Measurements from ENCODE around the gene C22orf31.

DNA sequence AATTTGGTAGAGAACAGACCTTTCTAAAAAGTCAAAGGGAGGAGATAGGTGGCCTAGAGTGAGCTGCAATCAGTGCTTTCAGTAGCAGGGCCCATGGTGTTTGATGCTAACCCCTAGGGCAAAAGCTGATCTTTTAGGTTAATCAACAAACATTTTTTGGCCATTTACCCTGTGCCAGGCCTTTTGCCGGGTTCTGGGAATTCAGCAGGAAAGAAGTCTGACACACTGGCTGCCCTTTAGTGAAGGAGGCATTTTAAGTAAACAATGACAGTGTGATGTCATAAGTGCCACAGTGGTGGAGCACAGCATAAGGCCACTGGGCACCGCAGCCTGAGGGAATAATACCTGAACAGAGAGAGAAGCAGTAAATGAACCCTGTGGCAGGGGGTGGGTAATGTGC, 29.0 kb downstream of the C22orf31 start:
- TF ChIP-seq, protein P1, sequence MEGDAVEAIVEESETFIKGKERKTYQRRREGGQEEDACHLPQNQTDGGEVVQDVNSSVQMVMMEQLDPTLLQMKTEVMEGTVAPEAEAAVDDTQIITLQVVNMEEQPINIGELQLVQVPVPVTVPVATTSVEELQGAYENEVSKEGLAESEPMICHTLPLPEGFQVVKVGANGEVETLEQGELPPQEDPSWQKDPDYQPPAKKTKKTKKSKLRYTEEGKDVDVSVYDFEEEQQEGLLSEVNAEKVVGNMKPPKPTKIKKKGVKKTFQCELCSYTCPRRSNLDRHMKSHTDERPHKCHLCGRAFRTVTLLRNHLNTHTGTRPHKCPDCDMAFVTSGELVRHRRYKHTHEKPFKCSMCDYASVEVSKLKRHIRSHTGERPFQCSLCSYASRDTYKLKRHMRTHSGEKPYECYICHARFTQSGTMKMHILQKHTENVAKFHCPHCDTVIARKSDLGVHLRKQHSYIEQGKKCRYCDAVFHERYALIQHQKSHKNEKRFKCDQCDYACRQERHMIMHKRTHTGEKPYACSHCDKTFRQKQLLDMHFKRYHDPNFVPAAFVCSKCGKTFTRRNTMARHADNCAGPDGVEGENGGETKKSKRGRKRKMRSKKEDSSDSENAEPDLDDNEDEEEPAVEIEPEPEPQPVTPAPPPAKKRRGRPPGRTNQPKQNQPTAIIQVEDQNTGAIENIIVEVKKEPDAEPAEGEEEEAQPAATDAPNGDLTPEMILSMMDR (tag by site-specific recombination; IDR thresholded peaks at IDR 0.05), result no peak
- TF ChIP-seq ZNF335 (tag by site-specific recombination; conservative IDR thresholded peaks at IDR 0.05), result no peak
- TF ChIP-seq, protein P2, sequence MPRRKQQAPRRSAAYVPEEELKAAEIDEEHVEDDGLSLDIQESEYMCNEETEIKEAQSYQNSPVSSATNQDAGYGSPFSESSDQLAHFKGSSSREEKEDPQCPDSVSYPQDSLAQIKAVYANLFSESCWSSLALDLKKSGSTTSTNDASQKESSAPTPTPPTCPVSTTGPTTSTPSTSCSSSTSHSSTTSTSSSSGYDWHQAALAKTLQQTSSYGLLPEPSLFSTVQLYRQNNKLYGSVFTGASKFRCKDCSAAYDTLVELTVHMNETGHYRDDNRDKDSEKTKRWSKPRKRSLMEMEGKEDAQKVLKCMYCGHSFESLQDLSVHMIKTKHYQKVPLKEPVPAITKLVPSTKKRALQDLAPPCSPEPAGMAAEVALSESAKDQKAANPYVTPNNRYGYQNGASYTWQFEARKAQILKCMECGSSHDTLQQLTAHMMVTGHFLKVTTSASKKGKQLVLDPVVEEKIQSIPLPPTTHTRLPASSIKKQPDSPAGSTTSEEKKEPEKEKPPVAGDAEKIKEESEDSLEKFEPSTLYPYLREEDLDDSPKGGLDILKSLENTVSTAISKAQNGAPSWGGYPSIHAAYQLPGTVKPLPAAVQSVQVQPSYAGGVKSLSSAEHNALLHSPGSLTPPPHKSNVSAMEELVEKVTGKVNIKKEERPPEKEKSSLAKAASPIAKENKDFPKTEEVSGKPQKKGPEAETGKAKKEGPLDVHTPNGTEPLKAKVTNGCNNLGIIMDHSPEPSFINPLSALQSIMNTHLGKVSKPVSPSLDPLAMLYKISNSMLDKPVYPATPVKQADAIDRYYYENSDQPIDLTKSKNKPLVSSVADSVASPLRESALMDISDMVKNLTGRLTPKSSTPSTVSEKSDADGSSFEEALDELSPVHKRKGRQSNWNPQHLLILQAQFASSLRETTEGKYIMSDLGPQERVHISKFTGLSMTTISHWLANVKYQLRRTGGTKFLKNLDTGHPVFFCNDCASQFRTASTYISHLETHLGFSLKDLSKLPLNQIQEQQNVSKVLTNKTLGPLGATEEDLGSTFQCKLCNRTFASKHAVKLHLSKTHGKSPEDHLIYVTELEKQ (tag by site-specific recombination; IDR thresholded peaks at IDR 0.05; ENCODE audit: borderline replicate concordance), result no peak
- no peak for TF ChIP-seq ZNF350 (tag by site-specific recombination; IDR thresholded peaks at IDR 0.05)
- TF ChIP-seq RBAK (tag by site-specific recombination; IDR thresholded peaks at IDR 0.05), result no peak
- TF ChIP-seq SP2 (tag by site-specific recombination; IDR thresholded peaks at IDR 0.05), result no peak
- TF ChIP-seq ZNF629 (tag by site-specific recombination; IDR thresholded peaks at IDR 0.05), result peak; percentile 65; the same call in 1 of the 2 replicates
- no peak for TF ChIP-seq ZNF146 (tag by site-specific recombination; IDR thresholded peaks at IDR 0.05)
- no peak for TF ChIP-seq ZNF664 (tag by site-specific recombination; IDR thresholded peaks at IDR 0.05)
- no peak for TF ChIP-seq ZNF76 (tag by site-specific recombination; IDR thresholded peaks at IDR 0.05; ENCODE audit: borderline replicate concordance, low read depth)
- TF ChIP-seq ZBTB8A (tag by site-specific recombination; IDR thresholded peaks at IDR 0.05), result no peak
- no peak for TF ChIP-seq BCL11A (tag by site-specific recombination; IDR thresholded peaks at IDR 0.05; ENCODE audit: low read depth)
- TF ChIP-seq, protein P3, sequence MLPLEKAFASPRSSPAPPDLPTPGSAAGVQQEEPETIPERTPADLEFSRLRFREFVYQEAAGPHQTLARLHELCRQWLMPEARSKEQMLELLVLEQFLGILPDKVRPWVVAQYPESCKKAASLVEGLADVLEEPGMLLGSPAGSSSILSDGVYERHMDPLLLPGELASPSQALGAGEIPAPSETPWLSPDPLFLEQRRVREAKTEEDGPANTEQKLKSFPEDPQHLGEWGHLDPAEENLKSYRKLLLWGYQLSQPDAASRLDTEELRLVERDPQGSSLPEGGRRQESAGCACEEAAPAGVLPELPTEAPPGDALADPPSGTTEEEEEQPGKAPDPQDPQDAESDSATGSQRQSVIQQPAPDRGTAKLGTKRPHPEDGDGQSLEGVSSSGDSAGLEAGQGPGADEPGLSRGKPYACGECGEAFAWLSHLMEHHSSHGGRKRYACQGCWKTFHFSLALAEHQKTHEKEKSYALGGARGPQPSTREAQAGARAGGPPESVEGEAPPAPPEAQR (tag by site-specific recombination; IDR thresholded peaks at IDR 0.05), result no peak
